GM12865 (cell line): ENCODE data around the gene CANX.

Source experiments
- DNase-seq: peaks from one replicate; pipeline ENCODE4 v3.0.0; 2010; ENCODE audit warnings: low read depth
- H3K4me3 ChIP-seq: 2 replicates; pipeline ENCODE4 v1.5.1; 2011; ENCODE audit warnings: mild to moderate bottlenecking, low read depth, low read length, control low read depth
- TF ChIP-seq, protein P1 (sequence below): IDR thresholded peaks from 2 replicates; pipeline ENCODE4 v1.5.1; 2011; ENCODE audit warnings: low read length, control low read depth, low read depth, inconsistent platforms; ENCODE audit not compliant: insufficient read depth; ENCODE audit errors: missing control alignments

CANX gene

DNA sequence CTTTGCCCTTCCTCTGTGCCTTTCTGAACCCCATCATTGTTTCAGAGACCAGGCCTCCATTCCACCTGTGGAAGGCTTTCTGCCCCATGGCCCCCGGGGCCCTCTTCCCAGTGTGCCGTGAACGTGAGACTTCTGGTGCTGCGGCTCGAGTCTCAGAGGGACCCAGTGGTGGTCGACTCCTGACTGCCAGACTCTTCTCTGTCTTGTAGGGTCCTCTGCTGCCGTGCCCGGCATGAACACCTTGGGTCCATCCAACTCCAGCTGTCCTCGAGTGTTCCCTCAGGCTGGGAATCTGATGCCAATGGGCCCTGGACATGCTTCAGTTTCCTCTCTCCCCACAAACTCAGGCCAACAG lies 74.9 kb downstream of the CANX start:
- no peak overlapping the region for H3K4me3 ChIP-seq
- TF ChIP-seq, protein P1, sequence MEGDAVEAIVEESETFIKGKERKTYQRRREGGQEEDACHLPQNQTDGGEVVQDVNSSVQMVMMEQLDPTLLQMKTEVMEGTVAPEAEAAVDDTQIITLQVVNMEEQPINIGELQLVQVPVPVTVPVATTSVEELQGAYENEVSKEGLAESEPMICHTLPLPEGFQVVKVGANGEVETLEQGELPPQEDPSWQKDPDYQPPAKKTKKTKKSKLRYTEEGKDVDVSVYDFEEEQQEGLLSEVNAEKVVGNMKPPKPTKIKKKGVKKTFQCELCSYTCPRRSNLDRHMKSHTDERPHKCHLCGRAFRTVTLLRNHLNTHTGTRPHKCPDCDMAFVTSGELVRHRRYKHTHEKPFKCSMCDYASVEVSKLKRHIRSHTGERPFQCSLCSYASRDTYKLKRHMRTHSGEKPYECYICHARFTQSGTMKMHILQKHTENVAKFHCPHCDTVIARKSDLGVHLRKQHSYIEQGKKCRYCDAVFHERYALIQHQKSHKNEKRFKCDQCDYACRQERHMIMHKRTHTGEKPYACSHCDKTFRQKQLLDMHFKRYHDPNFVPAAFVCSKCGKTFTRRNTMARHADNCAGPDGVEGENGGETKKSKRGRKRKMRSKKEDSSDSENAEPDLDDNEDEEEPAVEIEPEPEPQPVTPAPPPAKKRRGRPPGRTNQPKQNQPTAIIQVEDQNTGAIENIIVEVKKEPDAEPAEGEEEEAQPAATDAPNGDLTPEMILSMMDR = no peak
- DNase-seq = no peak

DNA sequence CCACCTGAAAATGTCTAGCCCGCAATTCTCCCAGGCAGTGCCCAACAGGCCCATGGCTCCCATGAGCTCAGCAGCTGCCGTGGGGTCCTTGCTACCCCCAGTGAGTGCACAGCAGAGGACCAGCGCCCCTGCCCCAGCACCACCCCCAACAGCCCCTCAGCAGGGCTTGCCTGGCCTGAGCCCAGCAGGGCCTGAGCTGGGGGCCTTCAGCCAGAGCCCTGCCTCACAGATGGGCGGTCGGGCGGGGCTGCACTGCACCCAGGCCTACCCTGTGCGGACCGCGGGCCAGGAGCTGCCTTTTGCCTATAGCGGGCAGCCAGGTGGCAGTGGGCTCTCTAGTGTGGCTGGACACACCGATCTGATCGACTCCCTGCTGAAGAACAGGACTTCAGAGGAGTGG lies 75.7 kb downstream of the CANX start:
- no peak for DNase-seq
- no peak overlapping the region for H3K4me3 ChIP-seq
- TF ChIP-seq, protein P1 = no peak

DNA sequence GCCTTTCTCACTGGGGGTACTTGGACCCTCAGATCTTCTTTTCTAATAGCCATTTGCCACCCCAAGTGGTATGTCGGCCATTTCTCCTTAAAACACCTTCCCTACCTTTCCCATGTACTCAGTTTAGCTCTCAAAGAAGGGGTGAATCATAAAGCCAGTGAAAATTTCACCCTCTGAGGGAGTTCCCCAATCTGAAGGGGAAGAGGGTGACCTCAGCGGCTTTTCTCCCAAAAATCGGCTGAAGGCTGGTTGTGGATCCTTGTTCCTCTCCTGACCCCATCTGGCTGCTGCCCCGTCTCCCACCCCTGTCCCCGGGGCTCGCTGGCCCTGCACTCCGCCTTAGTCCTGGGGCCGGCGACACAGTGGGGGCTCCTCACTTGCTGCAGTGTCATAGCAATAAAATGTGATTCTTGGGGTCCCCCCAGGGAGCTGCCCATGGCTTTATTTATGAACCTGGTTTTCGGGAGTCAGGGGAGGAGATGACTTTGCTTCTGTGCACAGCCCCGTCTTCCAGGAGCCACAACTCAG lies 77.7 kb downstream of the CANX start:
- no peak overlapping the region for H3K4me3 ChIP-seq
- TF ChIP-seq, protein P1 = no peak
- DNase-seq = no peak

DNA sequence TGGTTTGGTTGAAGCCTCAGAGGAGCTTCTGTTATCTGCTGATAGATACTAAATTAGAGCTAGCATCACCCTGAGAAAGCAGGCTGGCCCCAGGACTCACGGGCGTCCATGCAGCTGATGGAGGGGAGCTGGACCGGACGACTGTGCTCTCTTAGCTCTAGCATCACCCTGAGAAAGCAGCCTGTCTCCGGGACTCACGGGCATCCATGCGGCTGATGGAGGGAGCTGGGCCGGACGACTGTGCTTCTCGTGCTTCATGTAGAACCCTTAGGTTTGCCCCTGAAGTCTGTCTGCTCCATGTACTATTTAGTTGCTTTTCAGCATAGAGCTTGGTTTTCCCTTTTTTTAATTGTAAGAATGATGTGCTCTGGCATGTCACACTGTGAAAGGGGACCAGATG lies 78.7 kb downstream of the CANX start:
- no peak overlapping the region for H3K4me3 ChIP-seq
- TF ChIP-seq, protein P1 = no peak
- DNase-seq = no peak

DNA sequence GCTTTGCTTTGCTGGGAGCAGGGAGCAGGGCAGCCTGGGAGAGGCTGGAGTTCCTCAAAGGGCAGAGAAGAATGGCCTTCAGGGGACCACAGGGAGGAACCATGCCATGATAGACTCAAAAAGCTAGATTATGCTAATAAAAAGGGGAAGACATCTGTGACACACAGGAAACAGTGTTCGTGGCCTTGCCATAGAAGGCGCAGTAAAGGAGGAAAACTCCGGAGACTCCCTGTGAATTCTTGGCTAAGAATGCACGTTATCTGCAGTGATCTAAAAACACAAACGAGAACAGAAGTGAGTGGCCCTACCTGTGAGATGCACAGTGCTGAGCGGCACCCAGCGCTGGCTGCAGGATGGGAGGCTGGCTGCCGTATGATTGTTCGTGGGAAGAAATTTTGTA lies 79.1 kb downstream of the CANX start:
- no peak for DNase-seq
- H3K4me3 ChIP-seq = no peak overlapping the region
- TF ChIP-seq, protein P1 = no peak

DNA sequence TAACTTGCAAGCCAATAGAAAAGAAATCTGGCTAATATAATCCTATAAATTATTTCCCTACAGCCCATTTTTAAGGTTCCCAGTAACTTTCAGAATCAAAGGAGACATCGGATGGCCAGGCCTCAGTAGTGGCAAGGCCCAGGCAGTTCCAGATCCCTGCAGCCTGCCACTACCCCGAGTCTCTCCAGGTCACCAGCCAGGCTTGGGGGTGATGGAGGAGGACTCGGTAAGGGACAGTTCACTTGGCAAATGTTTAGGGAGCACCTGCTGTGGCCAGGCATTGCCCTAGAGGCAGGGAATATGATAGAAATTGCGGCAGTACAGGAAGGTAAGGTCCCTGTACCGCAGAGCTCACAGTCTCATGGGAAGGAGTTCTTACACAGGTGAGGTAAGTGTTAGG lies 79.8 kb downstream of the CANX start:
- DNase-seq = no peak
- no peak overlapping the region for H3K4me3 ChIP-seq
- TF ChIP-seq, protein P1 = no peak

DNA sequence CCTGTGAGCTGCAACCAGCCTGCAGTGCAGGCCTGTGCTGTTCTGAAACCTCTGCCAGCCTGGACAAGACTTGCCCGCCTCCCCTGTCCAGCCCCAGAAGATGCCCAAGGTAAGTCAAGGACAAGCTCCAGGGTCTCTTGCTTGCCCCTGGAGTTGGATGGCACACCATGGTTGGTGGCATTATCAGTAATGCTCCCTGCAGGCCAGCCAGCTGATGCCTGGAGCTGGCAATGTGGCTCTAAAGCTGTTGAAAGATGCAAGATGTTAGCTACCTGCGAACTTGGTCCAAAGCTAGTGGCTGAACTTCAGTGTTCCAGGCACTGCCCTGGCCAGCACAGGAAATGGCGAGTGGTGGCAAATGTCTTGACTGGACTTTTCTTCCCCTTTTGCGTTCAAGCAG lies 81.1 kb downstream of the CANX start:
- no peak overlapping the region for H3K4me3 ChIP-seq
- TF ChIP-seq, protein P1 = no peak
- DNase-seq = no peak
